UCSD-AML1 (cell line): Measurements from ENCODE around the gene SENP5.

Source experiments
- DNase-seq: peaks from one replicate; lab custom pipeline; 2025; ENCODE audit not compliant: unreplicated experiment; lab: John Stamatoyannopoulos, UW

SENP5 gene

GRCh38 chr3:196967412-196968232 lies 99.9 kb downstream of the SENP5 start:
- no peak for DNase-seq

GRCh38 chr3:196968233-196969133 lies 100.8 kb downstream of the SENP5 start, which contains the start of gene PIGZ:
Gene PIGZ (minus strand): TSS chr3:196968833. CDS start chr3:196952031, 16,802 bp downstream.
- peak; percentile 49 for DNase-seq

GRCh38 chr3:196969134-196969659 lies 101.5 kb downstream of the SENP5 start:
- peak; percentile 53 for DNase-seq

- peak; percentile 76 for DNase-seq
These were observed 102.2 kb downstream of the SENP5 start for GRCh38 chr3:196969660-196970546.

- DNase-seq = no peak
These were observed 102.9 kb downstream of the SENP5 start for GRCh38 chr3:196970547-196971093.

GRCh38 chr3:196971094-196971698 lies 103.5 kb downstream of the SENP5 start:
- no peak for DNase-seq

- DNase-seq = no peak
These were observed 106.9 kb downstream of the SENP5 start for GRCh38 chr3:196974661-196975060.

GRCh38 chr3:196975349-196975748 lies 107.6 kb downstream of the SENP5 start:
- no peak for DNase-seq

GRCh38 chr3:196976941-196977340 lies 109.2 kb downstream of the SENP5 start:
- DNase-seq = peak; percentile 25

GRCh38 chr3:196979545-196979944 lies 111.8 kb downstream of the SENP5 start:
- no peak for DNase-seq

GRCh38 chr3:196981657-196982056 lies 113.9 kb downstream of the SENP5 start:
- DNase-seq = no peak

GRCh38 chr3:196983186-196983585 lies 115.5 kb downstream of the SENP5 start:
- DNase-seq = no peak
